ENCODE measurements around the gene GALNT16. TPM values are rescaled to one million over a fixed set of nuclear protein-coding genes. Genes with fewer than 3 reads are reported as not detected.

The GALNT16 gene
- total RNA-seq, 1 donor from 2014 or later: 12.4 TPM

- TF ChIP-seq CTCF (conservative IDR thresholded peaks at IDR 0.05): no peak
- Mint-ChIP-seq H3K27me3 (no peaks in the 10 kb centered on the region), H3K9me3 (no peaks in the 10 kb centered on the region), H3K27ac (no peak overlapping the region), H3K36me3 (peaks cover 7% of the 10 kb centered on the region), H3K4me3 (no peak overlapping the region), H3K4me1 (ENCODE audit: unreplicated experiment) (no peaks in the 10 kb centered on the region)
- no peak for DNase-seq (ENCODE audit: extremely low spot score, unreplicated experiment)
Measured at GRCh38 chr14:69370061-69370460, 110.1 kb downstream of the GALNT16 start.

- Mint-ChIP-seq H3K4me1 (ENCODE audit: unreplicated experiment) (no peaks in the 10 kb centered on the region), H3K27me3 (no peaks in the 10 kb centered on the region), H3K4me3 (no peak overlapping the region), H3K9me3 (no peaks in the 10 kb centered on the region), H3K36me3 (peaks cover 26% of the 10 kb centered on the region), H3K27ac (no peak overlapping the region)
- no peak for DNase-seq (ENCODE audit: extremely low spot score, unreplicated experiment)
- TF ChIP-seq CTCF (conservative IDR thresholded peaks at IDR 0.05): no peak
Measured at GRCh38 chr14:69372146-69372545, 112.2 kb downstream of the GALNT16 start.

GRCh38 chr14:69373104-69373503, 113.1 kb downstream of the GALNT16 start:
- H3K4me1 Mint-ChIP-seq (ENCODE audit: unreplicated experiment): no peaks in the 10 kb centered on the region
- H3K36me3 Mint-ChIP-seq: peaks cover 31% of the 10 kb centered on the region
- H3K27me3 Mint-ChIP-seq: no peaks in the 10 kb centered on the region
- H3K27ac Mint-ChIP-seq: no peak overlapping the region
- TF ChIP-seq CTCF (conservative IDR thresholded peaks at IDR 0.05): no peak
- no peak for DNase-seq (ENCODE audit: extremely low spot score, unreplicated experiment)
- H3K9me3 Mint-ChIP-seq: no peaks in the 10 kb centered on the region
- no peak overlapping the region for H3K4me3 Mint-ChIP-seq

- no peak for DNase-seq (ENCODE audit: extremely low spot score, unreplicated experiment)
- no peak overlapping the region for H3K4me3 Mint-ChIP-seq
- no peak overlapping the region for H3K27ac Mint-ChIP-seq
- TF ChIP-seq CTCF (conservative IDR thresholded peaks at IDR 0.05): no peak
- no peaks in the 10 kb centered on the region for H3K4me1 Mint-ChIP-seq (ENCODE audit: unreplicated experiment)
- no peaks in the 10 kb centered on the region for H3K27me3 Mint-ChIP-seq
- peaks cover 37% of the 10 kb centered on the region for H3K36me3 Mint-ChIP-seq
- no peaks in the 10 kb centered on the region for H3K9me3 Mint-ChIP-seq
Measured at GRCh38 chr14:69374235-69374634, 114.3 kb downstream of the GALNT16 start.

- Mint-ChIP-seq H3K4me3 (no peak overlapping the region), H3K4me1 (ENCODE audit: unreplicated experiment) (no peaks in the 10 kb centered on the region), H3K27me3 (no peaks in the 10 kb centered on the region), H3K36me3 (peaks cover 37% of the 10 kb centered on the region), H3K9me3 (no peaks in the 10 kb centered on the region), H3K27ac (no peak overlapping the region)
- DNase-seq (ENCODE audit: extremely low spot score, unreplicated experiment): no peak
- TF ChIP-seq CTCF (conservative IDR thresholded peaks at IDR 0.05): no peak
Measured at GRCh38 chr14:69375182-69375581, 115.2 kb downstream of the GALNT16 start.

- TF ChIP-seq CTCF (conservative IDR thresholded peaks at IDR 0.05): no peak
- Mint-ChIP-seq H3K4me1 (ENCODE audit: unreplicated experiment) (no peaks in the 10 kb centered on the region), H3K27ac (no peak overlapping the region), H3K9me3 (no peaks in the 10 kb centered on the region), H3K4me3 (no peak overlapping the region), H3K27me3 (no peaks in the 10 kb centered on the region), H3K36me3 (peaks cover 41% of the 10 kb centered on the region)
- DNase-seq (ENCODE audit: extremely low spot score, unreplicated experiment): no peak
Measured at GRCh38 chr14:69375722-69376121, 115.8 kb downstream of the GALNT16 start.
